Measurements from ENCODE around the gene TMC2. TPM values are rescaled to one million over a fixed set of nuclear protein-coding genes. Genes with fewer than 3 reads are reported as not detected.

TMC2 gene
- total RNA-seq, 1 donor from 2014 or later = not detected

GRCh38 chr20:2652724-2653555 is 116.6 kb downstream of the TMC2 start:
- intact Hi-C loops (cut with DNase I) = no loop called here
- DNase-seq (peak; percentile 65), ATAC-seq (ENCODE audit: poor library complexity) (peak; percentile 73)

GRCh38 chr20:2653556-2654383 is 117.4 kb downstream of the TMC2 start:
- intact Hi-C loops (cut with DNase I) = no loop called here
- DNase-seq (no peak), ATAC-seq (ENCODE audit: poor library complexity) (no peak)

GRCh38 chr20:2654384-2654822 is 118.0 kb downstream of the TMC2 start:
- intact Hi-C loops (cut with DNase I) = no loop called here
- ATAC-seq (ENCODE audit: poor library complexity) = no peak
- DNase-seq = no peak

GRCh38 chr20:2654831-2655230 is 118.5 kb downstream of the TMC2 start:
- intact Hi-C loops (cut with DNase I) = no loop called here
- DNase-seq = no peak
- ATAC-seq (ENCODE audit: poor library complexity) = no peak

- intact Hi-C loops (cut with DNase I) = no loop called here
- no peak for DNase-seq
- no peak for ATAC-seq (ENCODE audit: poor library complexity)
Observed at GRCh38 chr20:2655331-2656116, 119.2 kb downstream of the TMC2 start.

- intact Hi-C loops (cut with DNase I) = no loop called here
- DNase-seq = no peak
- ATAC-seq (ENCODE audit: poor library complexity) = no peak
Observed at GRCh38 chr20:2656471-2657117, 120.2 kb downstream of the TMC2 start.

GRCh38 chr20:2657241-2657640 is 120.9 kb downstream of the TMC2 start:
- intact Hi-C loops (cut with DNase I) = no loop called here
- no peak for DNase-seq
- ATAC-seq (ENCODE audit: poor library complexity) = no peak

- ATAC-seq (ENCODE audit: poor library complexity) = no peak
- DNase-seq = no peak
- intact Hi-C loops (cut with DNase I) = no loop called here
Observed at GRCh38 chr20:2657674-2658073, 121.3 kb downstream of the TMC2 start.

GRCh38 chr20:2658414-2659354 is 122.3 kb downstream of the TMC2 start:
- DNase-seq (no peak), ATAC-seq (ENCODE audit: poor library complexity) (no peak)
- intact Hi-C loops (cut with DNase I) = no loop called here

- DNase-seq = no peak
- ATAC-seq (ENCODE audit: poor library complexity) = no peak
- intact Hi-C loops (cut with DNase I) = no loop called here
Observed at GRCh38 chr20:2659547-2659946, 123.2 kb downstream of the TMC2 start.

- ATAC-seq (ENCODE audit: poor library complexity) (no peak), DNase-seq (no peak)
- intact Hi-C loops (cut with DNase I) = no loop called here
Observed at GRCh38 chr20:2663364-2663886, 127.1 kb downstream of the TMC2 start.

- intact Hi-C loops (cut with DNase I) = loop anchor here (2.0 kb wide), 1 partner anchor 29 kb away; the partner anchor contains the start of gene EBF4
- DNase-seq = peak; percentile 96
- peak; percentile 99 for ATAC-seq (ENCODE audit: poor library complexity)
Observed at GRCh38 chr20:2663887-2664719, 127.7 kb downstream of the TMC2 start, which contains the start of gene IDH3B. IDH3B (minus strand) TSS chr20:2664216; CDS start chr20:2664188, 28 bp downstream.

- ATAC-seq (ENCODE audit: poor library complexity) (no peak), DNase-seq (no peak)
- intact Hi-C loops (cut with DNase I) = no loop called here
Observed at GRCh38 chr20:2671977-2672376, 135.6 kb downstream of the TMC2 start.

- DNase-seq (no peak), ATAC-seq (ENCODE audit: poor library complexity) (no peak)
- intact Hi-C loops (cut with DNase I) = no loop called here
Observed at GRCh38 chr20:2672446-2672845, 136.1 kb downstream of the TMC2 start.

GRCh38 chr20:2673453-2673852 is 137.1 kb downstream of the TMC2 start:
- intact Hi-C loops (cut with DNase I) = no loop called here
- ATAC-seq (ENCODE audit: poor library complexity) (no peak), DNase-seq (no peak)

- intact Hi-C loops (cut with DNase I) = no loop called here
- ATAC-seq (ENCODE audit: poor library complexity) = no peak
- DNase-seq = no peak
Observed at GRCh38 chr20:2680046-2680445, 143.7 kb downstream of the TMC2 start.

Data from Right ventricle myocardium superior (tissue), 1 donor.